Upper lobe of right lung (tissue), 1 donor: ENCODE data around the gene SRPX2. TPM values are rescaled to one million over a fixed set of nuclear protein-coding genes. Genes with fewer than 3 reads are reported as not detected.

Experiments
- ATAC-seq: fragments of 200-7000 bp; cut with Tn5 transposase; one replicate; pipeline ENCODE4 v1.9.1; 2020; ENCODE audit warnings: mild to moderate bottlenecking, moderate library complexity
- DNase-seq: peaks from one replicate; pipeline ENCODE4 v3.0.0-alpha.2; 2020
- H3K27ac ChIP-seq: fragments of 200-600 bp; one replicate; pipeline ENCODE4 v1.8.0; 2022
- H3K27me3 ChIP-seq: fragments of 200-600 bp; one replicate; pipeline ENCODE4 v1.8.0; 2022; ENCODE audit warnings: mild to moderate bottlenecking
- H3K36me3 ChIP-seq: fragments of 200-600 bp; one replicate; pipeline ENCODE4 v1.8.0; 2022
- H3K4me1 ChIP-seq: fragments of 200-600 bp; one replicate; pipeline ENCODE4 v1.8.0; 2022
- H3K4me3 ChIP-seq: fragments of 200-600 bp; one replicate; pipeline ENCODE4 v1.8.0; 2022; ENCODE audit warnings: mild to moderate bottlenecking
- H3K9me3 ChIP-seq: fragments of 200-600 bp; one replicate; pipeline ENCODE4 v1.8.0; 2022
- CTCF ChIP-seq: fragments of 200-600 bp; IDR thresholded peaks from one replicate; pipeline ENCODE4 v1.8.0; 2022; ENCODE audit warnings: antibody characterized with exemption
- intact Hi-C: fragments of 100-400 bp; cut with DNase I; formaldehyde crosslinking; loops from one replicate; pipeline ENCODE4 v1.11.0; 2022
- total RNA-seq: library from RNA; stranded (reverse); fragmentation: NEBNext Ultra II Directional; extraction: Animal tissue kit (Norgen Biotek cat#: 25700); gene quantifications from one replicate; pipeline ENCODE4 v1.2.1, GENCODE V29; 2021
- donor health status: DM: no; HTN: yes; CAD: no; lungs with severe emphysema.

SRPX2 gene
- total RNA-seq, 1 donor from 2014 or later, result 39.1 TPM

GRCh38 chrX:100680756-100681155, 36.8 kb downstream of the SRPX2 start:
- ATAC-seq, result no peak
- Histone ChIP-seq H3K27ac (no peak overlapping the region), H3K9me3 (no peaks in the 10 kb centered on the region), H3K27me3 (no peaks in the 10 kb centered on the region), H3K36me3 (no peaks in the 10 kb centered on the region), H3K4me1 (no peaks in the 10 kb centered on the region), H3K4me3 (no peak overlapping the region)
- DNase-seq, result no peak
- intact Hi-C loops, result loop anchor here (10.0 kb wide), 1 partner anchor 84 kb away; no protein-coding TSS in a partner anchor
- no peak for TF ChIP-seq CTCF

- no peak for TF ChIP-seq CTCF
- H3K27me3 ChIP-seq, result no peaks in the 10 kb centered on the region
- H3K9me3 ChIP-seq, result no peaks in the 10 kb centered on the region
- no peaks in the 10 kb centered on the region for H3K36me3 ChIP-seq
- ATAC-seq, result no peak
- H3K4me3 ChIP-seq, result no peak overlapping the region
- intact Hi-C loops, result loop anchor here (10.0 kb wide), 1 partner anchor 83 kb away; no protein-coding TSS in a partner anchor
- no peak for DNase-seq
- H3K27ac ChIP-seq, result no peak overlapping the region
- H3K4me1 ChIP-seq, result no peaks in the 10 kb centered on the region
These were observed 37.6 kb downstream of the SRPX2 start for GRCh38 chrX:100681599-100681998.

GRCh38 chrX:100682939-100683338, 38.9 kb downstream of the SRPX2 start:
- no peak for TF ChIP-seq CTCF
- Histone ChIP-seq H3K36me3 (no peaks in the 10 kb centered on the region), H3K27ac (no peak overlapping the region), H3K4me1 (no peaks in the 10 kb centered on the region), H3K9me3 (no peaks in the 10 kb centered on the region), H3K4me3 (no peak overlapping the region), H3K27me3 (no peaks in the 10 kb centered on the region)
- DNase-seq (no peak), ATAC-seq (no peak)
- intact Hi-C loops, result loop anchor here (10.0 kb wide), 1 partner anchor 82 kb away; no protein-coding TSS in a partner anchor

- no peak for DNase-seq
- ATAC-seq, result peak; percentile 92
- intact Hi-C loops, result loop anchor here (10.0 kb wide), 1 partner anchor 79 kb away; no protein-coding TSS in a partner anchor
- H3K27ac ChIP-seq, result no peak overlapping the region
- H3K4me1 ChIP-seq, result no peaks in the 10 kb centered on the region
- no peak overlapping the region for H3K4me3 ChIP-seq
- no peaks in the 10 kb centered on the region for H3K27me3 ChIP-seq
- TF ChIP-seq CTCF, result peak; percentile 75
- H3K9me3 ChIP-seq, result no peaks in the 10 kb centered on the region
- no peaks in the 10 kb centered on the region for H3K36me3 ChIP-seq
These were observed 41.4 kb downstream of the SRPX2 start for GRCh38 chrX:100685284-100685996.

GRCh38 chrX:100685997-100686305, 42.0 kb downstream of the SRPX2 start:
- no peak for TF ChIP-seq CTCF
- no peaks in the 10 kb centered on the region for H3K27me3 ChIP-seq
- H3K4me3 ChIP-seq, result no peak overlapping the region
- ATAC-seq, result no peak
- intact Hi-C loops, result loop anchor here (10.0 kb wide), 1 partner anchor 79 kb away; no protein-coding TSS in a partner anchor
- no peaks in the 10 kb centered on the region for H3K4me1 ChIP-seq
- DNase-seq, result no peak
- no peaks in the 10 kb centered on the region for H3K36me3 ChIP-seq
- no peak overlapping the region for H3K27ac ChIP-seq
- no peaks in the 10 kb centered on the region for H3K9me3 ChIP-seq
